B cell (primary cell): ENCODE results near the gene PRRC2B. TPM values are rescaled to one million over a fixed set of nuclear protein-coding genes. Genes with fewer than 3 reads are reported as not detected.

Experiments
- ATAC-seq: fragments of 200-7000 bp; cut with Tn5 transposase; one replicate; pipeline ENCODE4 v1.10.0; 2021; ENCODE audit warnings: low read depth, mild to moderate bottlenecking, moderate number of reproducible peaks, moderate library complexity
- CTCF ChIA-PET: fragments of 350-600 bp; sonication (Branson Sonifier 250); formaldehyde crosslinking; loops from one replicate; lab custom pipeline; 2021; ENCODE audit warnings: antibody characterized with exemption, inconsistent platforms; lab: Charles Lee
- POLR2A ChIA-PET: fragments of 350-600 bp; sonication (Branson Sonifier 250); formaldehyde crosslinking; loops from one replicate; lab custom pipeline; 2021; ENCODE audit warnings: antibody characterized with exemption; lab: Charles Lee
- DNase-seq: peaks from one replicate; pipeline ENCODE4 v3.0.0; 2013
- H2AFZ ChIP-seq: 2 replicates; pipeline ENCODE4 v1.6.1; 2012; ENCODE audit warnings: mild to moderate bottlenecking, low read depth, low read length; ENCODE audit not compliant: insufficient read depth, poor library complexity, severe bottlenecking
- H3K27ac ChIP-seq, 2 donors: 1 replicate in 1 of 2; 2 replicates in 1 of 2; pipeline ENCODE4 v1.5.1; 2012 to 2013; ENCODE audit warnings: low read length in 2 of 2, mild to moderate bottlenecking in 2 of 2, moderate library complexity in 1 of 2
- H3K27me3 ChIP-seq, 4 experiments: fragments of 200-600 bp in 1 of 4; sonication (generic) in 1 of 4; replicated peaks in 1 of 4; 1 replicate in 2 of 4; 2 replicates in 2 of 4; pipeline versions ENCODE4 v1.6.1 to v1.7.0; 2013 to 2016; ENCODE audit warnings: low read length in 3 of 4, mild to moderate bottlenecking in 2 of 4, mixed read lengths in 1 of 4, moderate library complexity in 1 of 4; ENCODE audit not compliant: insufficient read depth in 4 of 4, control insufficient read depth in 3 of 4; ENCODE audit errors: control extremely low read depth in 1 of 4
- H3K36me3 ChIP-seq, 2 experiments: replicated peaks in 1 of 2; 1 replicate in 1 of 2; 2 replicates in 1 of 2; pipeline versions ENCODE4 v1.6.1 to v1.7.1; 2013; ENCODE audit warnings: low read length in 1 of 2; ENCODE audit not compliant: insufficient read depth in 2 of 2, control insufficient read depth in 1 of 2; ENCODE audit errors: control extremely low read depth in 1 of 2, extremely low read depth in 1 of 2
- H3K4me1 ChIP-seq, 2 donors: fragments of 200-600 bp in 1 of 2; sonication (generic) in 1 of 2; 1 replicate in 1 of 2; 2 replicates in 1 of 2; pipeline versions ENCODE4 v1.5.1 to v1.6.1; 2013 to 2017; ENCODE audit warnings: low read length in 2 of 2; ENCODE audit not compliant: control insufficient read depth in 2 of 2, insufficient read depth in 2 of 2
- H3K4me2 ChIP-seq: replicated peaks from 2 replicates; pipeline ENCODE3; 2012; ENCODE audit warnings: mild to moderate bottlenecking, low read depth, low read length; ENCODE audit not compliant: poor library complexity, severe bottlenecking
- H3K4me3 ChIP-seq, 5 experiments: fragments of 200-600 bp in 1 of 5; sonication (generic) in 1 of 5; 1 replicate in 3 of 5; 2 replicates in 2 of 5; pipeline versions ENCODE4 v1.5.1 to v1.7.0; 2011 to 2016; ENCODE audit warnings: low read length in 4 of 5, mild to moderate bottlenecking in 4 of 5, low read depth in 2 of 5, control low read depth in 1 of 5, moderate library complexity in 1 of 5; ENCODE audit not compliant: insufficient read depth in 1 of 5; ENCODE audit errors: control extremely low read depth in 1 of 5, extremely low read depth in 1 of 5
- H3K79me2 ChIP-seq: fragments of 200-600 bp; sonication (generic); one replicate; pipeline ENCODE4 v1.6.0; 2016; ENCODE audit warnings: low read length; ENCODE audit not compliant: control insufficient read depth, insufficient read depth
- H3K9ac ChIP-seq: fragments of 200-600 bp; sonication (generic); 2 replicates; pipeline ENCODE4 v1.6.1; 2017; ENCODE audit warnings: mild to moderate bottlenecking, low read length, moderate library complexity
- H3K9me3 ChIP-seq, 3 donors: one replicate each; pipeline versions ENCODE4 v1.6.1 to v1.7.1; 2013; ENCODE audit warnings: low read length in 2 of 3; ENCODE audit not compliant: control insufficient read depth in 2 of 3, insufficient read depth in 1 of 3; ENCODE audit errors: control extremely low read depth in 1 of 3
- H4K20me1 ChIP-seq: 2 replicates; pipeline ENCODE4 v1.6.0; 2012; ENCODE audit warnings: mild to moderate bottlenecking, low read length; ENCODE audit not compliant: insufficient read depth, control insufficient read depth, poor library complexity, severe bottlenecking
- H3K27ac Mint-ChIP-seq: one replicate; pipeline ENCODE4 v1.8.0; 2021; ENCODE audit warnings: mixed read lengths
- H3K27me3 Mint-ChIP-seq: one replicate; pipeline ENCODE4 v1.8.0; 2021; ENCODE audit warnings: mixed read lengths
- H3K4me1 Mint-ChIP-seq: one replicate; pipeline ENCODE4 v1.8.0; 2021; ENCODE audit warnings: mixed read lengths
- H3K4me3 Mint-ChIP-seq: one replicate; pipeline ENCODE4 v1.8.0; 2021; ENCODE audit warnings: mixed read lengths
- H3K9me3 Mint-ChIP-seq: one replicate; pipeline ENCODE4 v1.8.0; 2022; ENCODE audit warnings: mixed read lengths; ENCODE audit not compliant: insufficient read depth
- CTCF ChIP-seq: fragments of 200-600 bp; IDR thresholded peaks from one replicate; pipeline ENCODE4 v1.8.0; 2022; ENCODE audit warnings: antibody characterized with exemption, mild to moderate bottlenecking
- EZH2 ChIP-seq: IDR thresholded peaks from 2 replicates; pipeline ENCODE4 v1.6.1; 2012; ENCODE audit warnings: borderline replicate concordance, low read depth, mild to moderate bottlenecking, moderate library complexity, low read length; ENCODE audit not compliant: insufficient read depth, poor library complexity, severe bottlenecking
- WGBS: methylation state at CpG from one replicate; pipeline ENCODE4 v1.1.5; 2013; ENCODE audit warnings: missing lambda C conversion rate; ENCODE audit not compliant: insufficient coverage; 5-methylcytosine and 5-hydroxymethylcytosine counted together
- intact Hi-C: fragments of 100-400 bp; cut with micrococcal nuclease; formaldehyde crosslinking; loops from one replicate; pipeline ENCODE4 v1.10.0; 2022
- polyA plus RNA-seq: library from polyadenylated mRNA; depleted of rRNA; stranded (reverse); fragments of >200 nt; gene quantifications from 2 replicates; pipeline ENCODE4 v1.2.3, GENCODE V29; 2012
- total RNA-seq, 2 donors: library from RNA; stranded (reverse); fragments of 120-200 nt in 1 of 2; gene quantifications; 1 replicate in 1 of 2; 2 replicates in 1 of 2; pipeline versions ENCODE4 v1.2.3 to v1.2.4, GENCODE V29; 2013 to 2022

PRRC2B gene
- total and polyA plus RNA-seq, 2 donors (not counting 1 experiment from before 2014, with no cell fraction given), result 63.9 to 268 TPM

- H3K79me2 ChIP-seq, result no peaks in the 10 kb centered on the region
- H3K9me3 ChIP-seq, result no peaks in the 10 kb centered on the region
- H3K9ac ChIP-seq, result no peak overlapping the region
- 74% methylated on average over 3 of the region's 10 CpGs for WGBS
- H3K4me1 ChIP-seq, result peaks cover 0 to 6% of the 10 kb centered on the region in 2 donors
- Mint-ChIP-seq H3K4me1 (peaks cover 11% of the 10 kb centered on the region), H3K4me3 (no peak overlapping the region), H3K27ac (no peak overlapping the region), H3K27me3 (no peaks in the 10 kb centered on the region), H3K9me3 (no peaks in the 10 kb centered on the region)
- H2AFZ ChIP-seq, result no peak overlapping the region
- CTCF ChIA-PET, result no interaction called here
- no peak overlapping the region for H3K4me2 ChIP-seq
- ATAC-seq, result no peak
- H3K27me3 ChIP-seq, result no peaks in the 10 kb centered on the region
- no peak for DNase-seq
- POLR2A ChIA-PET, result interaction anchor here (0.7 kb wide), 1 partner anchor 963 kb away, joined by 5 read pairs; no protein-coding TSS in a partner anchor
- intact Hi-C loops, result no loop called here
- H3K4me3 ChIP-seq, result no peak overlapping the region
- H3K36me3 ChIP-seq, result no peaks in the 10 kb centered on the region
- TF ChIP-seq CTCF, result no peak
- TF ChIP-seq EZH2, result no peak
- no peak overlapping the region for H3K27ac ChIP-seq
- no peaks in the 10 kb centered on the region for H4K20me1 ChIP-seq
Observed at GRCh38 chr9:131358556-131358955, 35.3 kb upstream of the PRRC2B start.

GRCh38 chr9:131361202-131361833, 32.6 kb upstream of the PRRC2B start:
- 13% methylated on average over 1 of the region's 8 CpGs for WGBS
- Histone ChIP-seq H3K27ac (no peak overlapping the region), H4K20me1 (no peaks in the 10 kb centered on the region), H3K27me3 (no peaks in the 10 kb centered on the region), H3K79me2 (no peaks in the 10 kb centered on the region), H3K4me3 (no peak overlapping the region), H3K4me2 (no peak overlapping the region), H3K9me3 (no peaks in the 10 kb centered on the region), H3K36me3 (no peaks in the 10 kb centered on the region), H3K4me1 (peaks cover 0 to 3% of the 10 kb centered on the region in 2 donors), H2AFZ (peak overlapping the region; percentile 62), H3K9ac (no peak overlapping the region)
- Mint-ChIP-seq H3K27ac (no peak overlapping the region), H3K27me3 (no peaks in the 10 kb centered on the region), H3K4me1 (peaks cover 11% of the 10 kb centered on the region), H3K9me3 (no peaks in the 10 kb centered on the region), H3K4me3 (peak overlapping the region; percentile 68)
- TF ChIP-seq CTCF (no peak), EZH2 (no peak)
- DNase-seq (no peak), ATAC-seq (no peak)
- intact Hi-C loops, result no loop called here
- POLR2A ChIA-PET, result interaction anchor here (0.9 kb wide), 1 partner anchor 12 kb away, joined by 6 read pairs; no protein-coding TSS in a partner anchor
- CTCF ChIA-PET, result interaction anchor here (0.6 to 1.1 kb wide), 3 partner anchors 12 to 402 kb away, joined by 3 read pairs; no protein-coding TSS in a partner anchor
